ENCODE measurements around the gene SLC25A45.

The SLC25A45 gene

GRCh38 chr11:65382033-65382803, at the start of gene SLC25A45:
Gene SLC25A45 (minus strand): TSS chr11:65382646. CDS start chr11:65381951, 695 bp downstream.
- peak; percentile 93 for DNase-seq

DNA sequence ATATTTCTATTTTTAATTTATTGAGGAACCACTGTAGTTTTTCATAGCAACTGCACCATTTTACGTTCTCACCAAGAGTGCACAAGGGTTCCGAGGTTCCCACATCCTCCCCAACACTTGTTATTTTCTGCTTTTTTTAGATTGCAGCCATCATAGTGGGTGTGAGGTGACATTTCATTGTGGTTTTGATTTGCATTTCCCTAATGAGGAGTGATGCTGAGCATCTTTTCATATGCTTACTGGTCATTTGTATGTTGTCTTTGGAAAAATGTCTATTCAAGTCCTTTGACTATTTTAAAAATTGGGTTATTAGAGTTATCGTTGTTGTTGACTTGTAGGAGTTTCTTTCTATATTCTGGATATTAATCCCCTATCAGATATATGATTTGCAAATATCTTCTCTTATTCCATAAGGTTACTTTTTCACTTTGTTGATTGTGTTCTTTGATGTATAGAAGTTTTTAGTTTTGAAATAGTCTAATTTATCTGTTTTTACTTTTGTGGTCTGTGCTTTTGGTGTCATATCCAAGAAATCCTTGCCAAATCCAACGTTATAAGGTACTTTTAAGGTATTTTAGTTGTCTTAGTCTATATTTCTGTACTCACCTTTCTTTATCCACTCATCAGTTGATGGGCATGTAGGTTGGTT, 49.1 kb upstream of the SLC25A45 start:
- DNase-seq: peak; percentile 59

DNA sequence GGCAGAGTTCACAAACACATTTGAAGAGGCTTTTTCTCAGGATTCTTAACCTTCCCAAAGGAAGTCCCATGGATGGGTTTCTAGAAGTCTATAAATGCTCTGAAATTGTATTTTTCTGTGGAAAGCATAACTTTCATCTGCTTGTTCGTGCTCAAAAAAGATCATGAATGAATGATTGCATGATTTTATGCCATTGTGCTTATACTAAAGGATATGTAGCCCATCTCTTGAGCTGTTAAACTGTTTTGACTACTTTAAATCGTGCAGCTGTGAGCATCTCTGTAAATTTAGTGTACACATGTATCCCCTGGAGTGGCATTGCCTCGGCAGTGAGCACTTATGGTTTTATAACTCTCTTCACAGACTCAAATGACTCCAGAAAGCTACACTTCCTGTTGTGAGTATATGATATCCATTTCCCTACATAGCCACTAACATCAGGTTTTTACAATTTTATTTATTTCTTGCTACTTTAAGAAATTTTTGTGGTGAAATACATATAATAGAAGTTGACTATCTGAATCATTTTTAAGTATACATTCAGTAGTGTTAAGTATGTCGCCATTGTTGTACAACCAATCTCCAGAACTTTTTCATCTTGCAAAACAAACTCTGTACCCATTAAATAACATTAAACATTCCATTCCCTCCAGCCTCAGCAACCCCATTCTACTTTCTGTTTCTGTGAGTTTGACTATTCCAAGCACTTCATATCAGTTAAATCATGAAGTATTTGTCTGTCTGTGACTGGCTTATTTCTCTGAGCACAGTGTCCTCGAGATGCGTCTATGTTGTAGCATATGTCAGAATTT, 48.2 kb upstream of the SLC25A45 start:
- DNase-seq: no peak

- DNase-seq: peak; percentile 75
Observed at GRCh38 chr11:65429724-65430405, 47.4 kb upstream of the SLC25A45 start.

DNA sequence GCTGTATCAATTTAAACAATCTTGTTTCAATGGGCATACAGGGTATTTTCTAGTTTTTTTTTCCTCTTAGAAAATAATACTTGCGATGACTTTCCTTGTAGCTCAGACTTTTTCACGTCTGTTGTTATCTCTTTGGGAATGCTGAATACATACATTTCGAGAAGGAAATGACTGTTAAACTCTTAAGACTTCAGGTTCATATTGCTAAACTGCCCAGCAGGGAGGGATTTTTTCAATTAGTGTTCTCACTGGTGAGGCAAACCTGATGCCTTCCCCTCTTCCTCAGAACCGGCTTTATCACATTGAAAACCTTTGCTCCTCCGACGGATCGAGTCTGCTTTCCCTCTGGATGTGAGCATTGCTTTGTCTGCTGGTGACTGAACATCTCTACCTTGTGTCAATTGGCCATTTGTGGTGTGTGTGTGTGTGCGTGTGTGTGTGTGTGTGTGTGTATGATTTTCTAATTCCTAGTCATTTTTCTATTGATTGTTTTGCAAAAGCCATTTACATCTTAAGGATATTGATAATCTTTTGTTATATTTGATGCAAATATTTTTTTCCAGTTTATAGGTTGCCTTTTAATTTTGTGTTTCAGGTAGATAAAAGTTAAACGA, 46.7 kb upstream of the SLC25A45 start:
- DNase-seq: peak; percentile 47

DNA sequence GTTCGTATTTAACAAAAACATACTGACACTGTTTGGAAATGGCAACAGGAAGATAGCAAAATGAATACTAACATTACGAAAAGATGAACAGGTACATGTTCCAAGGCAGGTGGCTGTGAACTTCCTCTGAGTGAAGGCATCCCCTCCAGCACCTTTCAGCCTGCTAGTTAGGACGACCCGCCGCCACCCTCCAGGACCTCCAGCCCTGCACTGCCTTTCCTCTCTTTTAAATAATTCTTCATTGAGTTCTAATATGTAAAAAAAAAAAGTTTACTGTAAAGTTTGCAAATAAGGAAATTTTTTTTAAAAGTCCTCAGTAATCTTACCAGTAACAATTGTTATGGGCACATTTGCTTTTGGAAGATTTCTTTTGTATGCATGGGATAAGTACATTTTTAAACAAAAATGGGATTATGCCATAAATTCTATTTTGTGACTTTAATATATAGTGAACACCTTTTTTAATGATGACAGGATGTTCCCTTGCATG, 46.2 kb upstream of the SLC25A45 start:
- DNase-seq: peak; percentile 52

DNA sequence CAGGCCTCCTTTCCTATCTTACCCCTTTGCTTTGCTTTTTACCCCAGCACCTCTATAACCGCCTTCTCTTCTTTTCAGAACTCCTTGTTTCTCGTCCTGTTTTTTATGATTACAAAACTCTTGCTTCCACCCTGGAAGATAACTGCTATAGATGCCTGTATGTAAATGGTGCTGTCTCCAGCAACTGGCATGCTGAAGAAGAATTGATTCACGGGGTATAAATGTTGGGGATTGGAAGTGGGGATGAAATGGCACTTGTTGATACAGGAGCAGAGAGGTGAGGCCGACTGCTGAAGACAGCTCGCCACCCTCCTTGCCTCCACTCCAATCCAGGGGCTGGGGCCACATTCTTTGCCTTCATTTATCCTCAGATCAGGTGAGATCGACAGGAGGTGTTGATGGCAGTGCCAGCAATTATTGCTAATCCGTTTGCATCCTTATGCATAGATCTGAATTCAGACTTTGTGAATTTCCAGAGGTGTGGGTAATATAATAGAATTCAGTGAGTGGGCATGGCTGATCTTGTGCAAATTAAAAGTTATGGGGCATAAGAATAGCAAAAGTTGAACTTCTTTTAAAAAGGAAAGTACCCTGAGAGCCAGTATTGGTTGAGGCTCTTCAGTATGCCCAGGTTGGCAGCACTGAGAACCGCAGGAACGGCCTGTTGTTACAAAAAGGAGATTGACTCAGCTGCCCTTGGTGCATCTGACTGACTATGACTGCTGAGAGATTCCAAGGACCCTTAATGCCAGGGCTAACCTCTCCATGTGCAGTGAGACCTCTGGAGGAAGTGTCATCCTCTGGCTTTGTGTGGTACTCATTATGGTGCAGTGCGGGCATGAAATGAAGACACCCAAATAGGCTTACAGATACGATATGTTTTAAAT, 45.5 kb upstream of the SLC25A45 start:
- DNase-seq: peak; percentile 64

DNA sequence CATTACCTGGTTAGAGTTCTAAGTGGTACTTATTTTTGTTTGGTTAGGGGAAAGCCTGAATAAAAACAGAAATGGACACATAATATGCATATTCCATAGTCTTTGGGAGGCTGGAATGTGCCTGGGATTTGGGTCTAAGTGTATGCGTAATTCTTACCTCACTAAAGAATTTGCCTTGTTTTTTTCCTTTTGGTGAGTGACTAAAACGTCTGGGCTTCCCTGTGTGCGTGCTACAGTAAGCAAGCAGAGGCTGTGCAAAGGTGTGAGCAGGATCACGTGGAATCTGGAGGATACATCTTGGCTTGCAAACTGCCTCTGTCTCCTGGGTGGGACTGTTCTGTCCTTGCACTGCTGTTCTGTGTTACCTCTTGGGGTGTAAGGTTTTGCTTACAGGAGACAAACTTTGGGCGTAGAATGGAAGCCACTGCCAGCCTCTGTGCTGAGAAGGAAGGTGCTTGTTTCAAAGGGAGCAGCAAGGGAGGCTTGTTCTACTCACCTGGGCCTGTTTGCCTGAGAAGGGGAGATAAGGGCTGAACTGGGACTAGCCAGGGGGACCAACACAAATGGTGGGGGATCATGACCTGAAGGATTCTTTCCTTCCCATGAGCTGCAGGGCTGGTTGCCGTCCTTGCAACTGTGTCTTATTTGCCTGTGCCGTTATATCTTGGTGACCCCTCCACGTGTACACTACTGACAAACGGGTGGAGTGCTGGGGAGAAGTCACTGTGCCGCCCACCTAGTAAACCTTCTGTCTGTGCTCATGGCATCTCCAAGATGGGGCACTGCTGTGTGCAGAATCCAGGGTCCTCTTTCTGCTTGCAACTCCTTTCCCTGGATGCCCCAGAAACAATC, 44.6 kb upstream of the SLC25A45 start:
- DNase-seq: peak; percentile 75

- DNase-seq: peak; percentile 44
Observed at GRCh38 chr11:65425971-65426838, 43.8 kb upstream of the SLC25A45 start.

DNA sequence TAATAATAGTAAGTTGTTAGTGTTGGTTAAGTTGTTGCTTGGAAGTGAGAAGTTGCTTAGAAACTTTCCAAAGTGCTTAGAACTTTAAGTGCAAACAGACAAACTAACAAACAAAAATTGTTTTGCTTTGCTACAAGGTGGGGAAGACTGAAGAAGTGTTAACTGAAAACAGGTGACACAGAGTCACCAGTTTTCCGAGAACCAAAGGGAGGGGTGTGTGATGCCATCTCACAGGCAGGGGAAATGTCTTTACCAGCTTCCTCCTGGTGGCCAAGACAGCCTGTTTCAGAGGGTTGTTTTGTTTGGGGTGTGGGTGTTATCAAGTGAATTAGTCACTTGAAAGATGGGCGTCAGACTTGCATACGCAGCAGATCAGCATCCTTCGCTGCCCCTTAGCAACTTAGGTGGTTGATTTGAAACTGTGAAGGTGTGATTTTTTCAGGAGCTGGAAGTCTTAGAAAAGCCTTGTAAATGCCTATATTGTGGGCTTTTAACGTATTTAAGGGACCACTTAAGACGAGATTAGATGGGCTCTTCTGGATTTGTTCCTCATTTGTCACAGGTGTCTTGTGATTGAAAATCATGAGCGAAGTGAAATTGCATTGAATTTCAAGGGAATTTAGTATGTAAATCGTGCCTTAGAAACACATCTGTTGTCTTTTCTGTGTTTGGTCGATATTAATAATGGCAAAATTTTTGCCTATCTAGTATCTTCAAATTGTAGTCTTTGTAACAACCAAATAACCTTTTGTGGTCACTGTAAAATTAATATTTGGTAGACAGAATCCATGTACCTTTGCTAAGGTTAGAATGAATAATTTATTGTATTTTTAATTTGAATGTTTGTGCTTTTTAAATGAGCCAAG, 42.9 kb upstream of the SLC25A45 start:
- peak; percentile 96 for DNase-seq

DNA sequence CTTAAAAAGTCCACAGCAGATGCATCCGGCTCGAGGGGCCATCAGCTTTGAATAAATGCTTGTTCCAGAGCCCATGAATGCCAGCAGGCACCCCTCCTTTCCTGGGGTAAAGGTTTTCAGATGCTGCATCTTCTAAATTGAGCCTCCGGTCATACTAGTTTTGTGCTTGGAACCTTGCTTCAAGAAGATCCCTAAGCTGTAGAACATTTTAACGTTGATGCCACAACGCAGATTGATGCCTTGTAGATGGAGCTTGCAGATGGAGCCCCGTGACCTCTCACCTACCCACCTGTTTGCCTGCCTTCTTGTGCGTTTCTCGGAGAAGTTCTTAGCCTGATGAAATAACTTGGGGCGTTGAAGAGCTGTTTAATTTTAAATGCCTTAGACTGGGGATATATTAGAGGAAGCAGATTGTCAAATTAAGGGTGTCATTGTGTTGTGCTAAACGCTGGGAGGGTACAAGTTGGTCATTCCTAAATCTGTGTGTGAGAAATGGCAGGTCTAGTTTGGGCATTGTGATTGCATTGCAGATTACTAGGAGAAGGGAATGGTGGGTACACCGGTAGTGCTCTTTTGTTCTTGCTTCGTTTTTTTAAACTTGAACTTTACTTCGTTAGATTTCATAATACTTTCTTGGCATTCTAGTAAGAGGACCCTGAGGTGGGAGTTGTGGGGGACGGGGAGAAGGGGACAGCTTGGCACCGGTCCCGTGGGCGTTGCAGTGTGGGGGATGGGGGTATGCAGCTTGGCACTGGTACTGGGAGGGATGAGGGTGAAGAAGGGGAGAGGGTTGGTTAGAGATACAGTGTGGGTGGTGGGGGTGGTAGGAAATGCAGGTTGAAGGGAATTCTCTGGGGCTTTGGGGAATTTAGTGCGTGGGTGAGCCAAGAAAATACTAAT, 42.0 kb upstream of the SLC25A45 start:
- peak; percentile 81 for DNase-seq

DNA sequence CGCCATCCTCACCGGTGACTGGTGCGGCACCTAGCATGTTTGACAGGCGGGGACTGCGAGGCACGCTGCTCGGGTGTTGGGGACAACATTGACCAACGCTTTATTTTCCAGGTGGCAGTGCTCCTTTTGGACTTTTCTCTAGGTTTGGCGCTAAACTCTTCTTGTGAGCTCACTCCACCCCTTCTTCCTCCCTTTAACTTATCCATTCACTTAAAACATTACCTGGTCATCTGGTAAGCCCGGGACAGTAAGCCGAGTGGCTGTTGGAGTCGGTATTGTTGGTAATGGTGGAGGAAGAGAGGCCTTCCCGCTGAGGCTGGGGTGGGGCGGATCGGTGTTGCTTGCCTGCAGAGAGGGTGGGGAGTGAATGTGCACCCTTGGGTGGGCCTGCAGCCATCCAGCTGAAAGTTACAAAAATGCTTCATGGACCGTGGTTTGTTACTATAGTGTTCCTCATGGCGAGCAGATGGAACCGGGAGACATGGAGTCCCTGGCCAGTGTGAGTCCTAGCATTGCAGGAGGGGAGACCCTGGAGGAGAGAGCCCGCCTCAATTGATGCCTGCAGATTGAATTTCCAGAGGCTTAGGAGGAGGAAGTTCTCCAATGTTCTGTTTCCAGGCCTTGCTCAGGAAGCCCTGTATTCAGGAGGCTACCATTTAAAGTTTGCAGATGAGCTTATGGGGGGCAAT, 41.2 kb upstream of the SLC25A45 start:
- DNase-seq: peak; percentile 59

GRCh38 chr11:65422633-65423515, 40.4 kb upstream of the SLC25A45 start, which contains the start of gene NEAT1:
Gene NEAT1 (plus strand): TSS chr11:65422798.
- peak; percentile 94 for DNase-seq

- peak; percentile 96 for DNase-seq
Observed at GRCh38 chr11:65421794-65422632, 39.6 kb upstream of the SLC25A45 start.

All from CD4-positive, alpha-beta T cell treated with Interleukin-15 for 1 hour (primary cell).